ENCODE measurements around the gene ARID5A. TPM values are rescaled to one million over a fixed set of nuclear protein-coding genes. Genes with fewer than 3 reads are reported as not detected.

Gene ARID5A
- total RNA-seq, 6 experiments from 2014 or later: 13.2 to 23.1 (median 16.9) TPM

- DNase-seq (no peak), ATAC-seq (no peak)
- Histone ChIP-seq H3K27me3 (no peaks in the 10 kb centered on the region), H3K4me3 (no peak overlapping the region), H3K36me3 (peaks cover 0 to 60% (median 20%) of the 10 kb centered on the region in 4 donors), H3K27ac (no peak overlapping the region), H3K4me1 (no peaks in the 10 kb centered on the region), H3K9me3 (no peaks in the 10 kb centered on the region)
- 57% methylated on average over 1 of the region's 3 CpGs for WGBS (ENCODE audit: insufficient coverage, low coverage, low lambda C conversion rate, missing lambda C conversion rate)
- TF ChIP-seq CTCF (IDR thresholded peaks at IDR 0.05) (no peak), POLR2A (IDR thresholded peaks at IDR 0.05) (no peak)
- intact Hi-C loops (cut with DNase I): no loop called here
Observed at GRCh38 chr2:96594282-96594681, 57.7 kb downstream of the ARID5A start.

- DNase-seq (no peak), ATAC-seq (no peak)
- intact Hi-C loops (cut with DNase I): no loop called here
- Histone ChIP-seq H3K4me1 (no peaks in the 10 kb centered on the region), H3K27ac (no peak overlapping the region), H3K9me3 (no peaks in the 10 kb centered on the region), H3K4me3 (no peak overlapping the region), H3K36me3 (peaks cover 0 to 65% (median 22%) of the 10 kb centered on the region in 4 donors), H3K27me3 (no peaks in the 10 kb centered on the region)
- TF ChIP-seq CTCF (IDR thresholded peaks at IDR 0.05): no peak
- WGBS (ENCODE audit: insufficient coverage, low coverage, low lambda C conversion rate, missing lambda C conversion rate): 87% methylated on average over 5 of the region's 5 CpGs
Observed at GRCh38 chr2:96594691-96595152, 58.2 kb downstream of the ARID5A start.

DNA sequence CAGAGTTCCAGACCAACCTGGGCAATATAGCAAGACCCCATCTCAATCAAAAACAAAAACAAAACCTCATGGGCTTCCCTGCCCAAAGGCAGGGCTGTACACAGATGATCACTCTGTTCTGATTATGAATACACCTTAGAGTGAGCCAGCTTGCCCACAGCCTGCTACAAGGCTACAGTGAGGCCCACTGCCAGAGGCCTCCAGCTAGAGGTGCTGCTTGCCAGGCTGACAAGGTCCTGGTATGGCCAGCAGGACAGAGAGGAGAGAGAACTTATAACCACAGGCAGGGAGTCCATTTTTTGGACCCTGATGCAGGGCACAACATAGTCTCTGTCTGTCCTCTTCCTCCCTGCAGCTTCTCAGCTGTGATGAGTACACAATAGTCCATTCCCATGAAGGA, 60.0 kb downstream of the ARID5A start:
- no peak for ATAC-seq
- no peak overlapping the region for H3K4me3 ChIP-seq
- no peak for DNase-seq
- H3K9me3 ChIP-seq: no peaks in the 10 kb centered on the region
- TF ChIP-seq POLR2A (IDR thresholded peaks at IDR 0.05) (no peak), CTCF (IDR thresholded peaks at IDR 0.05) (no peak)
- peaks cover 0 to 82% (median 29%) of the 10 kb centered on the region in 4 donors for H3K36me3 ChIP-seq
- H3K27me3 ChIP-seq: no peaks in the 10 kb centered on the region
- H3K4me1 ChIP-seq: peaks cover 0 to 10% (median 4%) of the 10 kb centered on the region in 4 donors
- intact Hi-C loops (cut with DNase I): no loop called here
- H3K27ac ChIP-seq: no peak overlapping the region

- DNase-seq (no peak), ATAC-seq (no peak)
- Histone ChIP-seq H3K4me3 (no peak overlapping the region), H3K27me3 (no peaks in the 10 kb centered on the region), H3K36me3 (peaks cover 0 to 79% (median 26%) of the 10 kb centered on the region in 4 donors), H3K4me1 (peaks cover 0 to 21% (median 9%) of the 10 kb centered on the region in 4 donors), H3K27ac (no peak overlapping the region), H3K9me3 (no peaks in the 10 kb centered on the region)
- TF ChIP-seq POLR2A (IDR thresholded peaks at IDR 0.05) (no peak), CTCF (IDR thresholded peaks at IDR 0.05) (no peak)
- intact Hi-C loops (cut with DNase I): no loop called here
- 92% methylated on average over 2 of the region's 2 CpGs for WGBS (ENCODE audit: insufficient coverage, low coverage, low lambda C conversion rate, missing lambda C conversion rate)
Observed at GRCh38 chr2:96599941-96600340, 63.4 kb downstream of the ARID5A start.

Measured in right lobe of liver (tissue), 6 donors.